ENCODE data around the gene TGOLN2.

- TF ChIP-seq CTCF (IDR thresholded peaks at IDR 0.05; ENCODE audit: poor library complexity): no peak
- TF ChIP-seq EZH2phosphoT487 (IDR thresholded peaks at IDR 0.05; ENCODE audit: low read depth, severe bottlenecking, unreplicated experiment): no peak
- TF ChIP-seq EZH2 (IDR thresholded peaks at IDR 0.05; ENCODE audit: borderline replicate concordance): no peak
These were observed 41.1 kb upstream of the TGOLN2 start for GRCh38 chr2:85368921-85369320.

Measured in hepatocyte (in vitro differentiated cells).